HG03442 (cell line): ENCODE results near the gene ZDHHC5.
A peak's percentile ranks its signal among the peaks of the same experiment; 100 is the strongest.
"Not testable (repeated sequence)": the region's sequence is repeated elsewhere in the genome, so short reads cannot be mapped to it uniquely, and the experiment has no call there.

ENCODE experiments used
- ATAC-seq: cut with Tn5 transposase; IDR thresholded peaks from one replicate; pipeline ENCODE4 v1.9.1; 2021; ENCODE audit warnings: mild to moderate bottlenecking, moderate library complexity; ENCODE audit not compliant: unreplicated experiment

The ZDHHC5 gene

GRCh38 chr11:57662893-57663292, 5.0 kb upstream of the ZDHHC5 start:
- no peak for ATAC-seq

GRCh38 chr11:57663975-57664374, 3.9 kb upstream of the ZDHHC5 start:
- no peak for ATAC-seq

GRCh38 chr11:57667117-57667735, 688 bp upstream of the ZDHHC5 start:
- peak; percentile 58 for ATAC-seq

- peak; percentile 2 for ATAC-seq
Measured at GRCh38 chr11:57668434-57668782, 494 bp downstream of the ZDHHC5 start.

- no peak for ATAC-seq
Measured at GRCh38 chr11:57674251-57674650, 6.3 kb downstream of the ZDHHC5 start.

GRCh38 chr11:57675176-57675941, 7.4 kb downstream of the ZDHHC5 start:
- no peak for ATAC-seq

DNA sequence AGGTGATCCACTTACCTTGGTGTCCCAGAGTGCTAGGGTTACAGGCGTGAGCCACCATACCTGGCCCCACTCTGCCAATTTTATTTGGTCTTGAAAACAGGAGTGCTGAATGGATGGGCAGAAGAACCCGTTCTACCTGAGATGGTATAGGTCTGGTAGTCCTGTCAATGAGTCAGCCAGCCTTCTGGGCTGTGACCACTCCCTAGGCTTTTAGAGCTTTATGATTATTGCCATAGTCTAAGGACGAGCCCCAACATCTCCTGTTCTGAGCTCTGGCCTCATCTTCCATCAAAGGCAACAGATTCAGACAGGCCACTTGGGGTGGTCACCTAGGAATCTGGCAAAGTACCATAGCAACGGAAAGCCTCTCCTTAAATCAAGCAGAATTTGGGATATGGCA, 11.5 kb downstream of the ZDHHC5 start:
- ATAC-seq: no peak

DNA sequence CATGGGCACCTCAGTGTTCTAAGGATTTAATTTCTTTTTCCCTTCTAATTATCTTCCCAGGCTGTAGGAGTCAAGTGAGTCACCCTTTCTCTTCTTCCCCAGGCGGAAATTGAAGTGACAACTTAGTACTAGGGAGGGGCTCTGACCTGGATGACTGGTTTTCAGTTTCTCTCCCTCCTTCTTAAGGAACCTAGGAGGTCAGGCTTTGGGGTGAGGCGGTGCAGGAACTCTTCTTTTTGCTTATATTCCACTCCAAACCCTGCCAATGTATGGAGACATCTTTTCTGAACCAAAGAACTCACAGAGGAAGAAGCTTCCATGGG, 12.6 kb downstream of the ZDHHC5 start:
- ATAC-seq: no peak

- no peak for ATAC-seq
Measured at GRCh38 chr11:57681168-57681567, 13.3 kb downstream of the ZDHHC5 start.

- ATAC-seq: not testable (repeated sequence)
Measured at GRCh38 chr11:57690474-57690873, 22.6 kb downstream of the ZDHHC5 start.

GRCh38 chr11:57698843-57699365, 31.0 kb downstream of the ZDHHC5 start:
- ATAC-seq: no peak

DNA sequence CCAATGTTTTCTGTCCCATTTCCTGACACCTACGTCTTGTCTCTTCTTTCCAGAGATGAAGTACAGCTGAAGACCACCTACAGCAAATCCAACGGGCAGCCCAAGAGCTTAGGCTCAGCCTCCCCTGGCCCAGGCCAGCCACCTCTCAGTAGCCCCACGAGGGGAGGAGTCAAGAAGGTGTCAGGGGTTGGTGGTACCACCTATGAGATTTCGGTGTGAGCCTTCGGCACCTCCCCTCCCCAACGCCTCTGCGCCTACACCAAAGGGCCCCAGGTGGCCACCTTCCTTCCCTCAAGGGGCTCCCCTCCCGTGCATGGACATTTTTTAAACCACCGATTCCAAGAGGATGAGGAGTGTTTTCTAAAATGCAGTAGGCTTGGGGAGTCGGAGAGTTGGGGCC, 31.9 kb downstream of the ZDHHC5 start:
- ATAC-seq: no peak

DNA sequence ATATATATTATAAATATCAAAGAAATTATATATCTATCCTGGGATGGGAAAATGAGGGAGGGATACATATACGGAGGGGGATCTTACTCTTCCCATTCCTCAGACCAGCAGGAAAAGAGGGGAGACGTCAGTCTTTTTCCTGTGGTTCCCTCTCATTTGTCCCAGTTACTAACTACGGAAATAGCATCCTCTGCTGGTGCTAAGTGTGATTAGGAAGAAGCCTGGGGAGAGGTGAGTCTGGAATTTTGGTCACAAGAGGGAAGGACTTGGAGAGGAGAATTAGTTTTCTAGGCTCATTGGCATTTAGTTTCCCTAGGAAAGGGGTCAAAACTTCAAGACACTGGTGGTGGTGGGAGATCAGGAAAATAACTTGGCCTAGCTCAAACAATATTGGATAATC, 32.5 kb downstream of the ZDHHC5 start:
- ATAC-seq: no peak

DNA sequence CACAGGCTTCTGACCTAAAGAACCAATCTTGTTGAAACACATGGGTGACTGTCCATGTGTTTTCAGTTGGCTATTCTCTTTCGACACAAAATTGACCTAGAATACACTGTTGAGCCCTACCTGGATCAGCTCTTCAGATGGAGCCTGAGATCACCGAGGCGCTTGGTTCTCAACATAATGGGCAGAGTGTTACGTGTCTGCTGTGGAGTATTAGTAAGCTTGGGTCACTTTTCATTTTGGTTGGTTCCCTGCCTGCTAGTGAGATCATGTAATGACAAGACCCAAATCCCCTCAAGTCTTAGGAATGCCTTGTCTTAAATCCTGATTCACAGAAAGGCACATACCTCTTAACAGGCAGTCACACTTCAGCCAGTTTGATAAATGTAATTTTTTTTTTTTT, 35.4 kb downstream of the ZDHHC5 start:
- no peak for ATAC-seq

DNA sequence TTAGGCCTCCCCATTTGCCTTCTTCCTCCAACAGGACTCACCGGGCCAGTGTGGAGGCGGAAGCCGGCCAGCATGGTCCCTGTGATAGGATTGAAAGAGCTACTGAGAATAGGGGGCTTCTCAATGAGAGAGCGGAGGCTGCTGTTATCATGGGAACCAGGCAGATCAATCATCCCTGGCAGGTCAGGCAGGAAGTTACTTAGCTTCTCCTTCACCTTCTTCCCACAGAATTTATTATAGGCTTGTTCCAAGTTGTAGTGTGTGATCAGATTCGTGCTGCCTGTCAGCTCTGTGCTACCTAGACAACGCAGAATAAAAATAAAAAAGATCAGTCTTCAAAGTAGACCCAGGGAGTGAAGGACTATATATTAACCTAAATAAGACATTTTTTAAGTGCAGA, 37.0 kb downstream of the ZDHHC5 start:
- no peak for ATAC-seq

- not testable (repeated sequence) for ATAC-seq
Measured at GRCh38 chr11:57705432-57705831, 37.5 kb downstream of the ZDHHC5 start.

GRCh38 chr11:57709802-57710367, 42.0 kb downstream of the ZDHHC5 start:
- no peak for ATAC-seq

- ATAC-seq: peak; percentile 32
Measured at GRCh38 chr11:57711414-57712255, 43.7 kb downstream of the ZDHHC5 start, which contains the start of gene MED19. Gene MED19 (minus strand): TSS chr11:57712215. CDS start chr11:57712179, 36 bp downstream.

- peak; percentile 95 for ATAC-seq
Measured at GRCh38 chr11:57712256-57713150, 44.6 kb downstream of the ZDHHC5 start, which contains the start of gene TMX2. Gene TMX2 (plus strand): TSS chr11:57712593. CDS start chr11:57712619, 26 bp downstream.

GRCh38 chr11:57713835-57714234, 45.9 kb downstream of the ZDHHC5 start:
- ATAC-seq: no peak
